8988T (cell line): ENCODE measurements around the gene PLEKHG4B.
"Not testable (repeated sequence)": the region's sequence is repeated elsewhere in the genome, so short reads cannot be mapped to it uniquely, and the experiment has no call there.

ENCODE experiments used
- DNase-seq: peaks from one replicate; pipeline ENCODE4 v3.0.0; 2011

PLEKHG4B gene

DNA sequence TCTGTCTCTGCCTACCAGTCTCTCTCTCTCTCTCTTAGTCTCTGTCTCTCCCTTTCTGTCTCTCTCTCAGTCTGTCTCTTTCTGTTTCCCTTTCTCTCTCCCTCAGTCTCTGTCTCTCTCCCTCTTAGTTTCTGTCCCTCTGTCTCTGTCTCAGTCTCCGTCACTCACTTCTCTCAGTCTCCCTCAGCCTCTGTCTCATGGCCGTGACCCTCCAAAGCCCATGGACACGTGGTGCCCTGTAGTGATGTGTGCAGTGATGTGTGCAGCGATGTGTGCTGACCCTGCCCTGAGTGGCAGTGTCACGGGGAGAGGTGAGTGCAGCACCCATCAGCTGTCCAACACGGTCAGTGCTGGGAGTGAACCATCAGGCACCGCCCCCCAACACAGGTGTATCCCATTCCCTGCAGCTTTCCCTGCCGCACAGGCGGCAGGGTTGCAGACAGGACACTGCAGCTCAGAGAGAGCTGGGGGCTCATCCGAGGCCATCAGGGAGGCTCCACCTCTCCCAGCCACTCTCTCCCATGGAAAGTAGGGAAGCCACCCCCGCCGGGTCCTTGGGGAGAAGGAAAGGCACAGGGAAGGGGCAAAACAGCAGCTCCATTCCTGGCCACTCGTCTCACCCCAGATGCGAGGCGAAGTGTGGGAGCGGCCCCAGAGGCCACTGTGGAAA is 98.5 kb downstream of the PLEKHG4B start:
- peak; percentile 44 for DNase-seq

DNA sequence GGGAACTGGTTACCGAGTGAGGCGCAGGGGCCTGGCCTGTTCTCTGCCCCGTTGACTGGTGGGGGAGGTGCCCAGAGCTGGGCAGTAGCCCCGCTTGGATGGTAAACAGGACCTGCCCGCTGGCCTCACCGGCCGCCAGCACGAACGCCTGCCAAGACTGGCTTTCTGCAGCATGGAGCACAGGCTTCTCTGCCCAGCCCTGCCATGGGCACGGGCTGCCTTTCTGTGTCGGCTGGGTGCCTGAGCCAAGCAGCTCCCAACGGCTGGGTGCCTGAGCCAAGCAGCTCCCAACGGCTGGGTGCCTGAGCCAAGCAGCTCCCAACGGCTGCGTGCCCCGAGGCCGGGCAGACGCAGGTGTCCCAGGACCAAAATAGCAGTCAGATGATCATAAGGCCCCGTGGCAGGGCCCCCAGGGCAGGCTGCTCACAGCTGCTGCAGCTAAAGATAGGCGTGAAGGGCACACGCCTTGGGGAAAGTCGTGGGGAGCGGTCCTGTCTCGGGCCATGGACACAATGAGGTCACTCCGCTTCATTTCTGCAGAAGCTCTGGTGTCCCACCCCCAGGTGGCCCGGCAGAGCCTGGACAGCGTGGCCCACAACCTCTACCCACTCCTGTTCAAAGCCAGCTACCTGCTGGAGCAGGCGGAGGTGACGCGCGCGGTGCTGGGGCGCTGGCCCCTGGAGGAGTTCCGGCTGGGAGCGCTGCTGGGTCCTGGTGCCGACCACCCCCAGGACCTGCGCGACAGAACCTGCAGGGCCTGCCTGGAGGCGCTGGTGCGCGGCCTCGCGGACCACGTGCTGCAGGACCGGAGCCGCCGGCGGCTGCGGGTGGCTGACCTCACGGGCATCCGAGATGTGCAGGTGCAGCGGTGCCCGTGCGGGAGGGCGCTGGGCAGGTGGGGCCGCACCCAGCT is 99.3 kb downstream of the PLEKHG4B start, which contains the start of gene LRRC14B:
LRRC14B (plus strand) TSS at position 460 of the 913 bp plus-strand sequence; CDS start at position 504, 44 bp downstream.
- peak; percentile 34 for DNase-seq

GRCh38 chr5:191949-192690 is 100.2 kb downstream of the PLEKHG4B start:
- no peak for DNase-seq

DNA sequence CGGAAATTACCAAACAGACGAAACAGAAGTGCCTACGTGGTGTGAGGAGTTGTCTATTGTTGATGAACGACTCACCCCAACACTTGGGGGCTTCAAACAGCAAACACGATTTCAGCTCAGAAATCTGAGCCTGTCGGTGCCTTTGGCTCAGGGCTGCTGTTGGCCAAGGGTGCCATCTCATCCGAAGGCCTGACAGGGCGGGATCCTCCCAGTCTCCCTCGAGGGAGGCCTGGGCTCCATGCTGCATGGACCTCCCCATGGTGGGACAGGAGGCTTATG is 100.7 kb downstream of the PLEKHG4B start:
- no peak for DNase-seq

DNA sequence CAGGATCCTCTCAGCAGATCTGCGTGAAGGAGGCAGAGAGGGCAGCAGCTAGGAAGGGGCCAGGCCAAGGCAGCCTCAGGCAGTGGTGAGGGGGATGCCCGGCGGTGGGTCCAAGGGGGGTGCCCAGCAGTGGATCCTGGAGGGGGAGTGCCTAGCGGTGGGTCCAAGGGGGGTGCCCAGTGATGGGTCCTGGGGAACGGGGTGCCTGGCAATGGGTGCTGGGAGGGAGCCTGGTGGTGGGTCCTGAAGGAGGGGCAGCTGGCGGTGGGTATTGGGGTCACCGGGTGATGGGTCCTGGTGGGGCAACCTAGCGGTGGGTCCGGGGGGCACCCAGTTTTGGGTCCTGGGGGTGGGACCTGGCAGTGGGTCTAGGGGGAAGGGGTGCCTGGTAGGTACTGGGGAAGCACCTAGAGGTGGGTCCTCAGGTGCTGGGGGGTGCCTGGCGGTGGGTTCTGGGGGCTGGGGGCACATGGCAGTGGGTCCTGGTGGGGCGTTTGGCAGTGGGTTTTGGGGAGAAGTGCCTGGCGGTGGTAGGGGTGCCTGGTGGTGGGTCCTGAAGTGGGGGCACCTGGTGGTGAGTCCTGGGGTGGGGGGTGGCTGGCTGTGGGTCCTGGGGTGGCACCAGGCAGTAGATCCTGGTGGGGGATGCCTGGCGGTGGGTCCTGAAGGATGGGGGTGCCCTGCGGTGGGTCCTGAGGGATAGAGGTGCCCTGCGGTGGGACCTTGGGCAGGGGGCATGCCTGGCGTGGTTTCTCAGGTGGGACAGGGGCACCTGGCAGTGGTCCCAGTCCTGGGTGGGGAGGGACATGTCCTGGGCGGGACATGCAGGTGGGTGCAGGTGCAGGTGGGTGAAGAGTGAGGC is 101.2 kb downstream of the PLEKHG4B start:
- peak; percentile 53 for DNase-seq

DNA sequence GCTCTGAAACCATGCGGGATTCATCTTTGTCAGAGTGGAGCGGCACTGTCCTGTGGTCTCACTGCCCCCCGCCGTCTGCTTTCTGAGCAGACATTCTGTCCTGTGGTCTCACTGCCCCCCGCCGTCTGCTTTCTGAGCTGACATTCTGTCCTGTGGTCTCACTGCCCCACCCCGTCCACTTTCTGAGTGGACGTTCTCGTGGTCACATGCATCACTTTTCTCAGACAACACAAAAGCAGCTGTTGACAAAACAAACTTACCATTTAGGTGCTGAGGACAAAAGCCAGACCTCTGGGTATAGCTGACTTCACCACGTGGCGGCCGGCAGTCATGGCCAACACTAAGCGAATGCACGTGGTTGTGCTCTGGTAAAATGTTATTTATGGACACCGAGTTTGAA is 102.1 kb downstream of the PLEKHG4B start:
- peak; percentile 32 for DNase-seq

DNA sequence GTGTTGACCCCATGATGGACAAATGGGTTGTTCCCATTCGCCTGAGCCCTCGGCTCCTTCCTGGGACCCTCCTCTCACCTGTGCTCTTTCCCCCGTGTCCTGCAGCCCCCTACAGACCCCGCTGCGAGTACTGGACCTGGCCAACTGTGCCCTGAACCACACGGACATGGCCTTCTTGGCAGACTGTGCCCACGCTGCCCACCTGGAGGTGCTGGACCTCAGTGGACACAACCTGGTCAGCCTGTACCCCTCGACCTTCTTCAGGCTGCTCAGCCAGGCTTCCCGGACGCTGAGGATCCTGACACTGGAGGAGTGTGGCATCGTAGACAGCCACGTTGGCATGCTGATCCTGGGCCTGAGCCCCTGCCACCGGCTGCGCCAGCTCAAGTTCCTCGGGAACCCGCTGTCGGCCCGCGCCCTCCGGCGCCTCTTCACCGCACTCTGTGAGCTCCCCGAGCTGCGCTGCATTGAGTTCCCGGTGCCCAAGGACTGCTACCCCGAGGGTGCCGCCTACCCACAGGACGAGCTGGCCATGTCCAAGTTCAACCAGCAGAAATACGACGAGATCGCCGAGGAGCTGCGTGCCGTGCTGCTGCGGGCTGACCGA is 102.7 kb downstream of the PLEKHG4B start:
- peak; percentile 45 for DNase-seq

- peak; percentile 89 for DNase-seq
Measured at GRCh38 chr5:195401-196160, 103.6 kb downstream of the PLEKHG4B start.

GRCh38 chr5:196350-196749 is 104.4 kb downstream of the PLEKHG4B start:
- peak; percentile 37 for DNase-seq

GRCh38 chr5:197031-197430 is 105.1 kb downstream of the PLEKHG4B start:
- not testable (repeated sequence) for DNase-seq

- peak; percentile 48 for DNase-seq
Measured at GRCh38 chr5:197892-198489, 106.0 kb downstream of the PLEKHG4B start.

- no peak for DNase-seq
Measured at GRCh38 chr5:198516-199196, 106.7 kb downstream of the PLEKHG4B start.

- no peak for DNase-seq
Measured at GRCh38 chr5:199197-199949, 107.4 kb downstream of the PLEKHG4B start.

- no peak for DNase-seq
Measured at GRCh38 chr5:199950-200645, 108.1 kb downstream of the PLEKHG4B start.

DNA sequence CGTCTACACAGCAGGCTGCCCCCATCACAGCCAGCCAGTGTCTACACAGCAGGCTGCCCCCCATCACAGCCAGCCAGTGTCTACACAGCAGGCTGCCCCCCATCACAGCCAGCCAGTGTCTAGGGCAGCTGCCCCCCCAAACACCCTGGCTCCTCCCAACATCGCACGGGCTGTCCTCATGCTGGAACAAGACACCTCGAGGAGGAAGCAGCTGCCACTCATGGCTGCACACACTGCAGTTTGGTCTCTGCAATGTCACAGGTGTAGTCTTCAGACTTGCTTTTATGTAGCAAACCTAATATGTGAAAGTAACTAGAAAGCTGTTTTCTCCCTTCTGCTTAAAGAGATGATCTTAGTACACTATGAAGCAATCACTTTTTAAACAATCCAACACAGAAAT is 109.0 kb downstream of the PLEKHG4B start:
- peak; percentile 21 for DNase-seq

DNA sequence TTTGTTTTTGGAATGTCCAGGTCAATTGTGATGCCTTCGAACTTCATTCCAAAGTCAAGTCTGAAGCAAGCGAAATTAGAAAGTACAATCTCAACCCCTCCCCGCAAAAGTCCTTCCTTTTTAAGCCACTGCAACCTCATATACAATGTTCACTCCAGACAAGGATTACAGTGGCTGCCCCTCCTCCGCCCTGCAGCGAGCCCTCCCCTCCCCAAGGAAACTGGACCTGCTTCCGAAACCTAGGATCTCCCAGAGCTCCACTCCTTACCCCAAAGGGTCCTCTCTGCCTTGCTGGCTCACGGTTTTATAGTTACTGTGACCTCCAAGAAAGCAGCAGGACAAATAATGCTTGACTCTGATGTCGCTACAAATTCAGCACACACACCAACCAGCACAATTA is 109.7 kb downstream of the PLEKHG4B start:
- DNase-seq, result peak; percentile 10

- DNase-seq, result no peak
Measured at GRCh38 chr5:203246-203930, 111.4 kb downstream of the PLEKHG4B start.

GRCh38 chr5:204001-204400 is 112.0 kb downstream of the PLEKHG4B start:
- DNase-seq, result no peak
